ENCODE data around the gene BAZ1A. TPM values are rescaled to one million over a fixed set of nuclear protein-coding genes. Genes with fewer than 3 reads are reported as not detected.
A peak's percentile ranks its signal among the peaks of the same experiment; 100 is the strongest.

BAZ1A gene
- total RNA-seq, 4 donors from 2014 or later = 14.6 to 27.3 (median 24.5) TPM

- no peak for DNase-seq (ENCODE audit: extremely low spot score)
- 90% methylated on average over 1 of the region's 1 CpG for WGBS
- Histone ChIP-seq H3K9me3 (no peaks in the 10 kb centered on the region), H3K36me3 (peaks cover 0 to 5% (median 1%) of the 10 kb centered on the region in 4 donors), H3K27me3 (no peaks in the 10 kb centered on the region), H3K27ac (replicated peaks in 1 of 4) (no peak overlapping the region), H3K4me3 (no peak overlapping the region), H3K4me1 (peaks cover 4 to 20% (median 19%) of the 10 kb centered on the region in 4 donors)
- intact Hi-C loops (cut with DNase I) = no loop called here
- no peak for TF ChIP-seq CTCF (IDR thresholded peaks at IDR 0.05)
- no peak for TF ChIP-seq POLR2AphosphoS5 (IDR thresholded peaks at IDR 0.05)
- no peak for TF ChIP-seq EP300 (IDR thresholded peaks at IDR 0.05)
- no peak for TF ChIP-seq POLR2A (IDR thresholded peaks at IDR 0.05; ENCODE audit: low read depth)
These were observed 29.3 kb downstream of the BAZ1A start for GRCh38 chr14:34845869-34846268.

- Histone ChIP-seq H3K27ac (replicated peaks in 1 of 4) (peak overlapping the region in 3 of 4 donors; percentile 11 to 48 (median 47)), H3K4me3 (no peak overlapping the region), H3K9me3 (no peaks in the 10 kb centered on the region), H3K4me1 (peaks cover 4 to 20% (median 19%) of the 10 kb centered on the region in 4 donors), H3K27me3 (no peaks in the 10 kb centered on the region), H3K36me3 (no peaks in the 10 kb centered on the region)
- intact Hi-C loops (cut with DNase I) = no loop called here
- DNase-seq (ENCODE audit: extremely low spot score) = no peak
- TF ChIP-seq POLR2AphosphoS5 (IDR thresholded peaks at IDR 0.05) (peak in 1 of 2 donors; percentile 23), EP300 (IDR thresholded peaks at IDR 0.05) (no peak), POLR2A (IDR thresholded peaks at IDR 0.05; ENCODE audit: low read depth) (no peak), CTCF (IDR thresholded peaks at IDR 0.05) (no peak)
- WGBS = 31% methylated on average over 3 of the region's 3 CpGs
These were observed 32.1 kb downstream of the BAZ1A start for GRCh38 chr14:34843011-34843554.

- Histone ChIP-seq H3K27me3 (no peaks in the 10 kb centered on the region), H3K4me3 (no peak overlapping the region), H3K36me3 (no peaks in the 10 kb centered on the region), H3K9me3 (no peaks in the 10 kb centered on the region), H3K27ac (replicated peaks in 1 of 4) (no peak overlapping the region), H3K4me1 (peaks cover 0 to 12% (median 11%) of the 10 kb centered on the region in 4 donors)
- DNase-seq (ENCODE audit: extremely low spot score) = no peak
- intact Hi-C loops (cut with DNase I) = no loop called here
- WGBS = 63% methylated on average over 3 of the region's 3 CpGs
- no peak for TF ChIP-seq CTCF (IDR thresholded peaks at IDR 0.05)
- TF ChIP-seq POLR2AphosphoS5 (IDR thresholded peaks at IDR 0.05) = no peak
- no peak for TF ChIP-seq EP300 (IDR thresholded peaks at IDR 0.05)
- no peak for TF ChIP-seq POLR2A (IDR thresholded peaks at IDR 0.05; ENCODE audit: low read depth)
These were observed 37.3 kb downstream of the BAZ1A start for GRCh38 chr14:34837801-34838322.

- H3K27ac ChIP-seq (replicated peaks in 1 of 4) = no peak overlapping the region
- no peaks in the 10 kb centered on the region for H3K27me3 ChIP-seq
- H3K4me3 ChIP-seq = no peak overlapping the region
- H3K36me3 ChIP-seq = no peaks in the 10 kb centered on the region
- WGBS = 88% methylated on average over 1 of the region's 1 CpG
- no peaks in the 10 kb centered on the region for H3K9me3 ChIP-seq
- no peaks in the 10 kb centered on the region for H3K4me1 ChIP-seq
- no peak for DNase-seq (ENCODE audit: extremely low spot score)
- TF ChIP-seq CTCF (IDR thresholded peaks at IDR 0.05) (no peak), POLR2AphosphoS5 (IDR thresholded peaks at IDR 0.05) (no peak), POLR2A (IDR thresholded peaks at IDR 0.05; ENCODE audit: low read depth) (no peak), EP300 (IDR thresholded peaks at IDR 0.05) (no peak)
- intact Hi-C loops (cut with DNase I) = no loop called here
These were observed 39.8 kb downstream of the BAZ1A start for GRCh38 chr14:34835312-34835711.

Data from esophagus muscularis mucosa (tissue), 4 donors.